Endothelial cell (in vitro differentiated cells): ENCODE measurements around the gene TP63. TPM values are rescaled to one million over a fixed set of nuclear protein-coding genes. Genes with fewer than 3 reads are reported as not detected.

Experiments
- DNase-seq: peaks from one replicate; pipeline ENCODE4 v3.0.0; 2021; ENCODE audit warnings: low spot score
- H3K27ac Mint-ChIP-seq: one replicate; pipeline ENCODE4 v1.8.0; 2021; ENCODE audit warnings: mixed read lengths, inconsistent platforms; ENCODE audit not compliant: unreplicated experiment
- H3K27me3 Mint-ChIP-seq: one replicate; pipeline ENCODE4 v1.8.0; 2021; ENCODE audit warnings: mild to moderate bottlenecking, moderate library complexity, mixed read lengths, inconsistent platforms; ENCODE audit not compliant: unreplicated experiment
- H3K36me3 Mint-ChIP-seq: one replicate; pipeline ENCODE4 v1.8.0; 2021; ENCODE audit warnings: mild to moderate bottlenecking, low read depth, mixed read lengths, inconsistent platforms; ENCODE audit not compliant: unreplicated experiment
- H3K4me1 Mint-ChIP-seq: one replicate; pipeline ENCODE4 v1.8.0; 2021; ENCODE audit warnings: mild to moderate bottlenecking, mixed read lengths, inconsistent platforms; ENCODE audit not compliant: unreplicated experiment
- H3K4me3 Mint-ChIP-seq: one replicate; pipeline ENCODE4 v1.8.0; 2021; ENCODE audit warnings: mild to moderate bottlenecking, mixed read lengths, inconsistent platforms; ENCODE audit not compliant: unreplicated experiment
- H3K9me3 Mint-ChIP-seq: one replicate; pipeline ENCODE4 v1.8.0; 2021; ENCODE audit warnings: mixed read lengths, inconsistent platforms; ENCODE audit not compliant: unreplicated experiment
- total RNA-seq: library from RNA; stranded (reverse); fragmentation: NEBNext Ultra II Directional; extraction: Animal tissue kit (Norgen Biotek cat#: 25700); gene quantifications from one replicate; pipeline ENCODE4 v1.2.1, GENCODE V29; 2021; ENCODE audit not compliant: unreplicated experiment
- TF ChIP-seq, protein P1 (sequence below): fragments of 200-600 bp; sonication (generic); IDR thresholded peaks from one replicate; pipeline ENCODE4 v1.5.0; 2021; ENCODE audit warnings: antibody characterized with exemption; ENCODE audit not compliant: unreplicated experiment

Gene TP63
- total RNA-seq, 1 donor from 2014 or later = 1.0 TPM

DNA sequence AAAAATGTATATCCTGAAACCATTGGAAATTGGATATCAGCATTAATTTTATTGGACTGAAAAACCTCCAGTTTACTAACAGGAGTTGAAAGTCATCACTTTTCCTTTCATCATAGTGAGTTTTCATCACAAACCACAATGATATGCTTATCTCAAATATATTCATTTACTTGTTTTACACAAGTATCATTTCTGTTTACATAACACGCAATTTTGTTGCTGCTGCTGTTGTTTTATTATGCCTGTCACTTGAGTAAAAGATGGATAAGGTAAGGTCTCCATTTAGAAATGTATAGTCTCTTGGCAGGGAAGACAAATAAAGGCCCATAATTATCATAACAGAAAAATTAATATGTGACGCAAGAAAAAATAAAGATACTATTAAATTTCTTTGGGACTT is 199.2 kb downstream of the TP63 start:
- Mint-ChIP-seq H3K4me1 (peaks cover 5% of the 10 kb centered on the region), H3K27me3 (no peaks in the 10 kb centered on the region), H3K36me3 (no peaks in the 10 kb centered on the region), H3K9me3 (no peaks in the 10 kb centered on the region), H3K4me3 (no peak overlapping the region), H3K27ac (no peak overlapping the region)
- TF ChIP-seq, protein P1, sequence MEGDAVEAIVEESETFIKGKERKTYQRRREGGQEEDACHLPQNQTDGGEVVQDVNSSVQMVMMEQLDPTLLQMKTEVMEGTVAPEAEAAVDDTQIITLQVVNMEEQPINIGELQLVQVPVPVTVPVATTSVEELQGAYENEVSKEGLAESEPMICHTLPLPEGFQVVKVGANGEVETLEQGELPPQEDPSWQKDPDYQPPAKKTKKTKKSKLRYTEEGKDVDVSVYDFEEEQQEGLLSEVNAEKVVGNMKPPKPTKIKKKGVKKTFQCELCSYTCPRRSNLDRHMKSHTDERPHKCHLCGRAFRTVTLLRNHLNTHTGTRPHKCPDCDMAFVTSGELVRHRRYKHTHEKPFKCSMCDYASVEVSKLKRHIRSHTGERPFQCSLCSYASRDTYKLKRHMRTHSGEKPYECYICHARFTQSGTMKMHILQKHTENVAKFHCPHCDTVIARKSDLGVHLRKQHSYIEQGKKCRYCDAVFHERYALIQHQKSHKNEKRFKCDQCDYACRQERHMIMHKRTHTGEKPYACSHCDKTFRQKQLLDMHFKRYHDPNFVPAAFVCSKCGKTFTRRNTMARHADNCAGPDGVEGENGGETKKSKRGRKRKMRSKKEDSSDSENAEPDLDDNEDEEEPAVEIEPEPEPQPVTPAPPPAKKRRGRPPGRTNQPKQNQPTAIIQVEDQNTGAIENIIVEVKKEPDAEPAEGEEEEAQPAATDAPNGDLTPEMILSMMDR = no peak
- no peak for DNase-seq

DNA sequence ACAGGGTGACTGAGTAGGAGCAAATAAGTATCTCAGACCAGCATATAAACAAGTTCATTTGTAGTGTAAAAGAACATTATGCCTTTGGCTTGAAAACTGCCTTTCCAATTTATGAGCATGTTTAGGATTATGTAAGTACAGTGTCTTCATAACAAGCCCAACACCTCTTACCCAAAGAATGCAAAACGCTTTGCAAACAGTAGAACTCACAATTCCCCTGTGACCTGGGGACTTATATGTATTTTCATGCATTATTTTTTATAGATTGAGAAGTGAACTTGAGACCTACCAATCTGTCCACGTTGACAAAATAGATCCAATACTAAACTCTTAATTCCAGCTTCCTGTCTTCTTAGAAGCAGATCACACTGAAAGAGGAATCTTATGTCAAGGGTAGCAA is 202.1 kb downstream of the TP63 start:
- no peak overlapping the region for H3K27ac Mint-ChIP-seq
- no peak for DNase-seq
- no peaks in the 10 kb centered on the region for H3K36me3 Mint-ChIP-seq
- no peaks in the 10 kb centered on the region for H3K9me3 Mint-ChIP-seq
- TF ChIP-seq, protein P1 = no peak
- peaks cover 15% of the 10 kb centered on the region for H3K4me1 Mint-ChIP-seq
- no peak overlapping the region for H3K4me3 Mint-ChIP-seq
- no peaks in the 10 kb centered on the region for H3K27me3 Mint-ChIP-seq

DNA sequence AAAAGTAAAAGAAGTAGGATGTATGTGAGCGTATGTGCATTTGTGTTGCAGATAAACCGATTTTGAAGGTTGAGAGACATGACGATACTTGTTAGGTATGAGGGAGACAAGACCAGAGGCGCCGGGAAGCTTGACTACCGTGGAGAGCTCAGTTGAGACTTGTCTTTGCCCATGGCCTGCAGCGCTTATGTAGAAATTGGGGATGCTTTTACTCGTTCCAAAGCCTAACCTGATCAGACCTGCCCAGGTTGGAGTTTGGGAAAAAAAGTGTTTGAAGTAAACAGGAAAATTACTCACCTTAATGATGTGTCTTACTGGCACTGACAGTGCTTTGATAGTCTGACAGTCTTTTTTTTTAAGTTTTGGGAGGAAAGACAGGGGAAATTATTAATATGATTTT is 202.8 kb downstream of the TP63 start:
- Mint-ChIP-seq H3K27me3 (no peaks in the 10 kb centered on the region), H3K27ac (no peak overlapping the region), H3K9me3 (no peaks in the 10 kb centered on the region), H3K4me3 (no peak overlapping the region), H3K36me3 (no peaks in the 10 kb centered on the region), H3K4me1 (peaks cover 16% of the 10 kb centered on the region)
- DNase-seq = no peak
- TF ChIP-seq, protein P1 = no peak

DNA sequence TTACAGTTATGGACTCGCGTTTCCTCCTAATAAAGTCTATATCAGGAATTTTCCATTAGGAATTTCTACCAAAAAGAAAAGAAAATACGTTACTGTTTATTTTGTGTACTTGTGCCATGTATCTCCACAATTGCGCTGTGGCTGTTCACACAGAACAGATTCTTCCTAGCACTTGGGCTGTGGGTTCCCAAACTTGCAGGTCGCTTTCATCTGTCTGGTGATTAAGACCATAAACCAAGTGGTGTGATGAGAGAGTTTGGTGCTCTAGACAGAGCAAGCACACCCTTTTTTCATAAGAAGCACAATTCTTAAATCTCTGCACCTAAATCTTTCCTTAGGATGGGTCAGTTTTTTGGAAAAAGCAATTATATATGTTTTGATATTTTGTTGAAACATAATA is 203.3 kb downstream of the TP63 start:
- H3K4me3 Mint-ChIP-seq = no peak overlapping the region
- no peak for DNase-seq
- H3K36me3 Mint-ChIP-seq = no peaks in the 10 kb centered on the region
- no peak overlapping the region for H3K27ac Mint-ChIP-seq
- H3K27me3 Mint-ChIP-seq = no peaks in the 10 kb centered on the region
- no peaks in the 10 kb centered on the region for H3K9me3 Mint-ChIP-seq
- TF ChIP-seq, protein P1 = no peak
- H3K4me1 Mint-ChIP-seq = peaks cover 12% of the 10 kb centered on the region

DNA sequence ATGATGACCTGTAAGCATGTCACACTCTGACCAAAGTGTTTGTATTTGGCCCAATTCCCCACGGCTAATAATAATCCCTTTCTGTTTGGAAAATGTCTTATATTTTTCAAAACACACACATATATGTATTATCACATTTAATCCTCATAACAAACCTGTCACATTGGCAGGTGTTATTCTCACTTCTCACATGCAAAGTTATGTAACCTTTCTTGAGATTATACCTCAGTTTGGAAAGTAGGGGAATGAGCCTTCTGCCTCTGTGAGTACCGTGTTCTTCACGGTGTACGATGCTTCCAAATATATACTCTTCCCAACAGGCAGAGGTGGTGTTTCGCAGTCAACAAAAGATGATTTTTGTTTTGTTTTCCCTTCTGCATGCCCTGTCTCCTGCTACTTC is 205.6 kb downstream of the TP63 start:
- Mint-ChIP-seq H3K4me3 (no peak overlapping the region), H3K4me1 (peaks cover 15% of the 10 kb centered on the region), H3K9me3 (no peaks in the 10 kb centered on the region), H3K36me3 (no peaks in the 10 kb centered on the region), H3K27ac (no peak overlapping the region), H3K27me3 (no peaks in the 10 kb centered on the region)
- no peak for DNase-seq
- TF ChIP-seq, protein P1 = no peak
